H9 (cell line): Measurements from ENCODE around the gene LSG1. TPM values are rescaled to one million over a fixed set of nuclear protein-coding genes. Genes with fewer than 3 reads are reported as not detected.

Experiments used
- DNase-seq: peaks from one replicate; pipeline ENCODE4 v3.0.0-alpha.2; 2017
- H2AFZ ChIP-seq: one replicate; pipeline ENCODE4 v1.6.1; 2013; ENCODE audit warnings: mild to moderate bottlenecking, low read length, control low read depth, moderate library complexity
- H2AK5ac ChIP-seq: 2 replicates; pipeline ENCODE4 v1.6.1; 2013; ENCODE audit warnings: low read length, control low read depth, mixed read lengths; ENCODE audit not compliant: insufficient read length
- H2BK120ac ChIP-seq: one replicate; pipeline ENCODE4 v1.6.1; 2013; ENCODE audit warnings: low read depth, mild to moderate bottlenecking, low read length, control low read depth, inconsistent platforms; ENCODE audit not compliant: poor library complexity, severe bottlenecking
- H2BK12ac ChIP-seq: 2 replicates; pipeline ENCODE4 v1.6.1; 2013; ENCODE audit warnings: low read length, control low read depth, mixed read lengths, low read depth; ENCODE audit not compliant: insufficient read length
- H2BK15ac ChIP-seq: 2 replicates; pipeline ENCODE4 v1.6.1; 2013; ENCODE audit warnings: low read depth, low read length, control low read depth
- H2BK20ac ChIP-seq: one replicate; pipeline ENCODE4 v1.6.1; 2013; ENCODE audit warnings: low read depth, mild to moderate bottlenecking, low read length, control low read depth, inconsistent platforms; ENCODE audit not compliant: poor library complexity, severe bottlenecking
- H2BK5ac ChIP-seq: 2 replicates; pipeline ENCODE4 v1.6.1; 2013; ENCODE audit warnings: low read length, control low read depth, mixed read lengths; ENCODE audit not compliant: insufficient read length
- H3K14ac ChIP-seq: 2 replicates; pipeline ENCODE4 v1.6.1; 2013; ENCODE audit warnings: low read length, control low read depth; ENCODE audit not compliant: insufficient read depth
- H3K18ac ChIP-seq: 2 replicates; pipeline ENCODE4 v1.6.1; 2013; ENCODE audit warnings: low read depth, mild to moderate bottlenecking, mixed read lengths, low read length, control low read depth; ENCODE audit not compliant: insufficient read length
- H3K23ac ChIP-seq: 2 replicates; pipeline ENCODE4 v1.6.1; 2013; ENCODE audit warnings: low read length, control low read depth, mixed read lengths, low read depth; ENCODE audit not compliant: insufficient read length
- H3K23me2 ChIP-seq: 2 replicates; pipeline ENCODE4 v1.6.1; 2013; ENCODE audit warnings: low read depth, mild to moderate bottlenecking, mixed read lengths, low read length, control low read depth; ENCODE audit not compliant: insufficient read length, poor library complexity, severe bottlenecking
- H3K27ac ChIP-seq: 2 replicates; pipeline ENCODE4 v1.5.1; 2013; ENCODE audit warnings: low read length, control low read depth, mixed read lengths, low read depth; ENCODE audit not compliant: insufficient read length
- H3K27me3 ChIP-seq: 2 replicates; pipeline ENCODE4 v1.6.1; 2013; ENCODE audit warnings: low read length, control low read depth, inconsistent platforms; ENCODE audit not compliant: insufficient read depth
- H3K4ac ChIP-seq: 2 replicates; pipeline ENCODE4 v1.6.1; 2013; ENCODE audit warnings: low read depth, mild to moderate bottlenecking, control low read depth, inconsistent platforms, low read length, moderate library complexity
- H3K4me1 ChIP-seq: 2 replicates; pipeline ENCODE4 v1.6.1; 2013; ENCODE audit warnings: low read length, control low read depth, inconsistent platforms; ENCODE audit not compliant: insufficient read depth
- H3K4me2 ChIP-seq: 2 replicates; pipeline ENCODE4 v1.6.1; 2013; ENCODE audit warnings: low read length, control low read depth, mixed read lengths; ENCODE audit not compliant: insufficient read length, insufficient read depth
- H3K56ac ChIP-seq: 2 replicates; pipeline ENCODE4 v1.6.1; 2013; ENCODE audit warnings: low read depth, mild to moderate bottlenecking, mixed read lengths, low read length, control low read depth; ENCODE audit not compliant: insufficient read length
- H3K79me1 ChIP-seq: 2 replicates; pipeline ENCODE4 v1.6.1; 2013; ENCODE audit warnings: low read depth, mild to moderate bottlenecking, moderate library complexity, low read length, control low read depth, inconsistent platforms; ENCODE audit not compliant: insufficient read depth, poor library complexity, severe bottlenecking
- H3K79me2 ChIP-seq: 2 replicates; pipeline ENCODE4 v1.6.1; 2013; ENCODE audit warnings: low read length, control low read depth, inconsistent platforms; ENCODE audit not compliant: insufficient read depth
- H3K9ac ChIP-seq: 2 replicates; pipeline ENCODE4 v1.6.1; 2013; ENCODE audit warnings: low read length, control low read depth, mixed read lengths; ENCODE audit not compliant: insufficient read length; ENCODE audit errors: extremely low read depth
- H3K9me3 ChIP-seq: one replicate; pipeline ENCODE4 v1.6.1; 2013; ENCODE audit warnings: low read depth, low read length, inconsistent platforms; ENCODE audit not compliant: control insufficient read depth
- H3T11ph ChIP-seq: one replicate; pipeline ENCODE4 v1.6.1; 2013; ENCODE audit warnings: mild to moderate bottlenecking, low read length, control low read depth, inconsistent platforms
- H4K20me1 ChIP-seq: one replicate; pipeline ENCODE4 v1.6.1; 2013; ENCODE audit not compliant: control insufficient read depth, insufficient read length, insufficient read depth
- H4K5ac ChIP-seq: 2 replicates; pipeline ENCODE4 v1.6.1; 2013; ENCODE audit warnings: low read depth, mild to moderate bottlenecking, mixed read lengths, low read length, control low read depth; ENCODE audit not compliant: insufficient read length
- H4K8ac ChIP-seq: replicated peaks from 2 replicates; pipeline ENCODE4 v1.6.1; 2013; ENCODE audit warnings: low read length, control low read depth, mixed read lengths, low read depth; ENCODE audit not compliant: insufficient read length
- H4K91ac ChIP-seq: 2 replicates; pipeline ENCODE4 v1.6.1; 2013; ENCODE audit warnings: low read depth, mild to moderate bottlenecking, moderate library complexity, mixed read lengths, low read length, control low read depth; ENCODE audit not compliant: insufficient read length
- H3K27ac Mint-ChIP-seq, 3 experiments: 2 replicates in 2 of 3; 3 replicates in 1 of 3; pipeline ENCODE4 v1.8.0; 2020 to 2021; ENCODE audit warnings: mixed read lengths in 3 of 3, mild to moderate bottlenecking in 1 of 3, moderate library complexity in 1 of 3
- H3K27me3 Mint-ChIP-seq: 2 replicates; pipeline ENCODE4 v1.8.0; 2021; ENCODE audit warnings: low read depth, mild to moderate bottlenecking, moderate library complexity, mixed read lengths
- H3K36me3 Mint-ChIP-seq, 3 experiments: 2 replicates in 2 of 3; 3 replicates in 1 of 3; pipeline ENCODE4 v1.8.0; 2020 to 2021; ENCODE audit warnings: low read depth in 3 of 3, mixed read lengths in 3 of 3; ENCODE audit not compliant: insufficient read depth in 1 of 3
- H3K4me1 Mint-ChIP-seq, 2 experiments: 2 replicates each; pipeline ENCODE4 v1.8.0; 2020; ENCODE audit warnings: mixed read lengths in 2 of 2
- H3K4me3 Mint-ChIP-seq, 2 experiments: 2 replicates in 1 of 2; 3 replicates in 1 of 2; pipeline ENCODE4 v1.8.0; 2020 to 2021; ENCODE audit warnings: mild to moderate bottlenecking in 2 of 2, mixed read lengths in 2 of 2, moderate library complexity in 1 of 2
- H3K9me3 Mint-ChIP-seq, 2 experiments: 2 replicates in 1 of 2; 3 replicates in 1 of 2; pipeline ENCODE4 v1.8.0; 2020; ENCODE audit warnings: mild to moderate bottlenecking in 2 of 2, mixed read lengths in 2 of 2, moderate library complexity in 1 of 2
- WGBS: extraction: QIAGEN DNeasy Blood & Tissue Kit; methylation state at CpG from one replicate; pipeline ENCODE4 v1.1.7; 2013; ENCODE audit warnings: missing lambda C conversion rate, low lambda C conversion rate, mixed read lengths; ENCODE audit not compliant: insufficient read length; ENCODE audit errors: extremely low coverage; 5-methylcytosine and 5-hydroxymethylcytosine counted together
- total RNA-seq: library from RNA; stranded (reverse); gene quantifications from 2 replicates; pipeline ENCODE4 v1.2.1, GENCODE V29; 2021
- TF ChIP-seq, protein P1 (sequence below): fragments of 200-600 bp; sonication (generic); conservative IDR thresholded peaks from 3 replicates; pipeline ENCODE4 v1.8.0; 2021; ENCODE audit warnings: antibody characterized with exemption, mild to moderate bottlenecking

Gene LSG1
- total RNA-seq, 1 experiment from 2014 or later = 63.3 TPM

DNA sequence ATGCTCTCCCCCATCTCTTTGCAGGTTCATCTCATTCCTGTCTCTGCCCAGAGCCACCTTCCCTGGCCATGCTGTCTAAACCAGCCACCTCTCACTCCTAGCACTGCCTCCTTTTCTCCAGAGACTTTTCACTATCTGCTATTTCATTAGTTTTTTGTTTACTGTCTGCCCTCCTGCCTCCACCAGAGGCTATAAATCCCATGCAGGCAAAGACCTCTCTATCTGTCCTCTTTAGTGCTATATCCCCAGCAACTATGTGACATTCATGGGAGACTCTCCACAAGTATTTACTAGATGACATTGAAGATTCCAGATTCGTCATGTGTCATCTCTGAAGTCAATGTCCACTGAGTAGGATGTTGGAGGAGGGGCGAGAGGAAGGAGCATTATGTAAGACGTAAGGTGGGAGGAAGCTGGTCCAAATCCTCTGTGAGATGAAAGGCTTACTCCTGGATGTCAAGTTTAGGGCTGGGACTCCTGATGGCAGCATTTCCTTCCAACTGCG is 10.2 kb upstream of the LSG1 start:
- no peaks in the 10 kb centered on the region for H3K36me3 Mint-ChIP-seq
- no peaks in the 10 kb centered on the region; a peak in 1 of 5 replicates for H3K9me3 Mint-ChIP-seq
- no peak overlapping the region for H2BK12ac ChIP-seq
- H4K20me1 ChIP-seq = no peaks in the 10 kb centered on the region
- H3K4me1 ChIP-seq = no peaks in the 10 kb centered on the region
- no peak overlapping the region for H2BK20ac ChIP-seq
- no peak overlapping the region for H3K27ac ChIP-seq
- H3T11ph ChIP-seq = no peak overlapping the region
- H3K18ac ChIP-seq = no peak overlapping the region
- no peak overlapping the region for H3K23ac ChIP-seq
- no peak overlapping the region for H2BK15ac ChIP-seq
- no peak overlapping the region for H2AFZ ChIP-seq
- H3K9me3 ChIP-seq = no peaks in the 10 kb centered on the region
- H4K5ac ChIP-seq = no peak overlapping the region
- no peak overlapping the region for H2AK5ac ChIP-seq
- no peak overlapping the region for H2BK120ac ChIP-seq
- no peak overlapping the region for H3K4ac ChIP-seq
- no peak overlapping the region; a peak in 1 of 7 replicates for H3K27ac Mint-ChIP-seq
- H3K27me3 ChIP-seq = peaks cover 22% of the 10 kb centered on the region; the same call in 1 of the 2 replicates
- no peak overlapping the region for H3K56ac ChIP-seq
- peaks cover 16% of the 10 kb centered on the region for H3K23me2 ChIP-seq
- TF ChIP-seq, protein P1, sequence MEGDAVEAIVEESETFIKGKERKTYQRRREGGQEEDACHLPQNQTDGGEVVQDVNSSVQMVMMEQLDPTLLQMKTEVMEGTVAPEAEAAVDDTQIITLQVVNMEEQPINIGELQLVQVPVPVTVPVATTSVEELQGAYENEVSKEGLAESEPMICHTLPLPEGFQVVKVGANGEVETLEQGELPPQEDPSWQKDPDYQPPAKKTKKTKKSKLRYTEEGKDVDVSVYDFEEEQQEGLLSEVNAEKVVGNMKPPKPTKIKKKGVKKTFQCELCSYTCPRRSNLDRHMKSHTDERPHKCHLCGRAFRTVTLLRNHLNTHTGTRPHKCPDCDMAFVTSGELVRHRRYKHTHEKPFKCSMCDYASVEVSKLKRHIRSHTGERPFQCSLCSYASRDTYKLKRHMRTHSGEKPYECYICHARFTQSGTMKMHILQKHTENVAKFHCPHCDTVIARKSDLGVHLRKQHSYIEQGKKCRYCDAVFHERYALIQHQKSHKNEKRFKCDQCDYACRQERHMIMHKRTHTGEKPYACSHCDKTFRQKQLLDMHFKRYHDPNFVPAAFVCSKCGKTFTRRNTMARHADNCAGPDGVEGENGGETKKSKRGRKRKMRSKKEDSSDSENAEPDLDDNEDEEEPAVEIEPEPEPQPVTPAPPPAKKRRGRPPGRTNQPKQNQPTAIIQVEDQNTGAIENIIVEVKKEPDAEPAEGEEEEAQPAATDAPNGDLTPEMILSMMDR = no peak
- no CpG with 5 or more reads among the region's 4 CpGs for WGBS
- H3K79me2 ChIP-seq = no peaks in the 10 kb centered on the region
- no peak overlapping the region for H2BK5ac ChIP-seq
- H3K4me2 ChIP-seq = no peak overlapping the region
- H3K79me1 ChIP-seq = no peaks in the 10 kb centered on the region
- H4K8ac ChIP-seq = no peak overlapping the region
- DNase-seq = no peak
- no peak overlapping the region for H3K4me3 Mint-ChIP-seq
- H3K14ac ChIP-seq = no peak overlapping the region
- peaks cover 53% of the 10 kb centered on the region for H3K27me3 Mint-ChIP-seq
- no peak overlapping the region for H4K91ac ChIP-seq
- H3K9ac ChIP-seq = no peak overlapping the region
- H3K4me1 Mint-ChIP-seq = peaks cover 8 to 12% of the 10 kb centered on the region in 2 experiments
